ENCODE measurements around the gene ARHGAP29.

The ARHGAP29 gene

DNA sequence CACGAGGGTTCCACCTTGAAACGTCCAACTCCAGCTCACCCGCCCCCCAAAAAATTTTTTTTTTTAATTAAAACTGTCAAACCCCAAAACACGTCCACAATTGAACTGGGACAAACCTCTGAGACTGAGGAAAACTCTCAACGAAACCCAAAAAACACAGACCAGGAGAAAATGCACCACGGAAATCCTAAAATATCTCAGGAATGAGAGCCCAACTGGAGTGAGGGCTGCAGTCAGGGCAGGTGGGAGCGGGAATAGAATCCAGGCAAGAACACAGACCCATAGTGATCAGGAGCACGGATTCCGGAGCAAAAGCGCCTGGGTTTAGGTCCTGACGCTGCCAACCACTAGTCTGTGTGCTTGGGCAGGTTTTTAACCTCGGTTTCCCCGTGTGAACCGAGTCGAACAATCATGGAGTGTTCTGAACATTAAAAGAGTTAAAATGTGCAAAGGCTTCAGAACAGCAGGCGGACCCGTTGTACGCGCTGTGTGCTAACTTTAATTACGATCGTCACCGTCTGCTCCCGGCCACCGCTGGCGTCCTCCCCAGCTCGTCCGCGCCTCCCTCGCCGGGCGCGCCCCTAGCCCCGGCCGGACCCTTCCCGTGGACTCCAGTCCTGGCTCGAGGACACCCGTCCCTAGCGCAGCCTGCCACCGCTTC is 624 bp downstream of the ARHGAP29 start:
- no peak for DNase-seq (ENCODE audit: low spot score)
- in situ Hi-C loops (cut with MboI; ENCODE audit: low sequenced_read_pairs, unreplicated experiment), result no loop called here
- TF ChIP-seq, protein P1, sequence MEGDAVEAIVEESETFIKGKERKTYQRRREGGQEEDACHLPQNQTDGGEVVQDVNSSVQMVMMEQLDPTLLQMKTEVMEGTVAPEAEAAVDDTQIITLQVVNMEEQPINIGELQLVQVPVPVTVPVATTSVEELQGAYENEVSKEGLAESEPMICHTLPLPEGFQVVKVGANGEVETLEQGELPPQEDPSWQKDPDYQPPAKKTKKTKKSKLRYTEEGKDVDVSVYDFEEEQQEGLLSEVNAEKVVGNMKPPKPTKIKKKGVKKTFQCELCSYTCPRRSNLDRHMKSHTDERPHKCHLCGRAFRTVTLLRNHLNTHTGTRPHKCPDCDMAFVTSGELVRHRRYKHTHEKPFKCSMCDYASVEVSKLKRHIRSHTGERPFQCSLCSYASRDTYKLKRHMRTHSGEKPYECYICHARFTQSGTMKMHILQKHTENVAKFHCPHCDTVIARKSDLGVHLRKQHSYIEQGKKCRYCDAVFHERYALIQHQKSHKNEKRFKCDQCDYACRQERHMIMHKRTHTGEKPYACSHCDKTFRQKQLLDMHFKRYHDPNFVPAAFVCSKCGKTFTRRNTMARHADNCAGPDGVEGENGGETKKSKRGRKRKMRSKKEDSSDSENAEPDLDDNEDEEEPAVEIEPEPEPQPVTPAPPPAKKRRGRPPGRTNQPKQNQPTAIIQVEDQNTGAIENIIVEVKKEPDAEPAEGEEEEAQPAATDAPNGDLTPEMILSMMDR (IDR thresholded peaks at IDR 0.05; ENCODE audit: borderline replicate concordance, control extremely low read depth, extremely low read depth, insufficient read depth, missing control alignments), result no peak

DNA sequence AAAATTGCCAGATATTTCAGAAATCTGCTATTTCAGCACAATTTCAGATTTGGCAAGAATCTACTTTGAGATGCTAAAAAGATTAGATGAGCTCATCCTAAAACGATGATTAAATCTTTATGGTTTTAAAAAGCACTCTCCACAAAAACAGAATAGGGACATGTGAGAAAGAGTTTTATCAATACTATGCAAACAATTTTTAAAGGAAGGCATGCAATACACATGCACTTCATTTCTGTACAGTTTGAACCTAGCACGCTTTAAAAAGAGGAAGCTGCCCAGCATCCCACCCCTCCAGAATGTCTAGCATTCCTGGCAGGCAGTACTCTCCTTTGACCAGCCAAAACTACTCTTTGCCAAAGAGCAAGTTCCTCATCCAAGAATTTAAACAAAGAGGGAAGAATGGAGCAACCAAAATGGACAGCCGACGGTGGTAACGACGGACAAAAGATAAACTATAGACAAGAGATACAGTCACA is 1.3 kb downstream of the ARHGAP29 start:
- in situ Hi-C loops (cut with MboI; ENCODE audit: low sequenced_read_pairs, unreplicated experiment), result no loop called here
- no peak for DNase-seq (ENCODE audit: low spot score)
- TF ChIP-seq, protein P1 (IDR thresholded peaks at IDR 0.05; ENCODE audit: borderline replicate concordance, control extremely low read depth, extremely low read depth, insufficient read depth, missing control alignments), result no peak

DNA sequence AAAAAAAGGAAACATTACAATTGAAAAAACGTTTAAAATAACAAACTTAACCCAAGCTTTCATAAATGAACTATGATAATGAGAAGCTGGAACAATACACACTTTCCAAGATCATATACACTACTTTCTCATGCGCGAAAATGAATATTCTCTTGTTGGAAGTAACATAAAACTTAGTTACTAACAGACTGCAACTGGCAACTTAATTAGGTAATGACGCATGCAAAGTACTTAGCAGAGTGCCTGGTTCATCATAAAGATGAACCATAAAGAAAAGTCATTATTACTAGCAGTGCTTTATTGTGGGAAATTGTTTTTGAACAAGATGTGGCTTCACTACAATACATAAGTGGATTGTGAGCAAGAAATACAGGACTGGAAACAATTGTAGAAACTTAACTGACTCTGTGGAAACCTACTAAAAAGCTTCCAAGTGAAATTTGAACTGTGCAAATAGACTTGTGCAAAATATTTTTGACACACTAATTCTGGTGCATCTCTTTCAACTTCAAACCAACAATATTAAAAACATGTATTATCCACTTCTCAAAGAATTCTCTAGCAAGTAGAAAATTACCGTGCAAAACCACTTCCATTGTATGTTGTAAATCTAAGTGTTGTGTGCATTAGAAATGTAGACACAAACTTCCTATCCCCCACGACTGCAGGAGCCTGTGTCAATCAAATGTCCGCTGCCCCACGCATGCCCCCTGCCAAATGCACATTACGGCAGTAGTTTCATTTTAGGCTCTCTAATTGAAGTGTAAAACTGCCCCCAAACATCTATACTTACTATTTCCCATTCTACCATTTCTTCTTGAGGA is 2.0 kb downstream of the ARHGAP29 start:
- TF ChIP-seq, protein P1 (IDR thresholded peaks at IDR 0.05; ENCODE audit: borderline replicate concordance, control extremely low read depth, extremely low read depth, insufficient read depth, missing control alignments), result no peak
- no peak for DNase-seq (ENCODE audit: low spot score)
- in situ Hi-C loops (cut with MboI; ENCODE audit: low sequenced_read_pairs, unreplicated experiment), result no loop called here

DNA sequence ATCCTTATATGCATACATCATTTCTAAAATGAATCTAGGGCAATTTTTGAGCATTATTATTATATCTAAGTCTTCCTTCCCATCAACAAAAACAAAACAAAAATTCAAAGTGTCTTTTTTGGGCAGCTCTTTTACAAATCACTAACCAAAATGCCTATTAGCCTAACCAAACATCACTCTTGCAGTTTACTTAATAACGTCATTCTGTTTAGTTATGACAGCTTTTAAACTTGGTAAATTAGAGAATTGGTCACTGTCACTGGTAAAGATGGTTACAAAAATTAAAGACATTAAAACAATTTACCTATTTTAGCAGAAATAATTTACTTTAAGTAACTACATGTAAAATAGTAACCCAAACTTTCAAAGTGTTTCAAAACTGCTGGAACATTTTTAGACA is 2.8 kb downstream of the ARHGAP29 start:
- TF ChIP-seq, protein P1 (IDR thresholded peaks at IDR 0.05; ENCODE audit: borderline replicate concordance, control extremely low read depth, extremely low read depth, insufficient read depth, missing control alignments), result no peak
- no peak for DNase-seq (ENCODE audit: low spot score)

DNA sequence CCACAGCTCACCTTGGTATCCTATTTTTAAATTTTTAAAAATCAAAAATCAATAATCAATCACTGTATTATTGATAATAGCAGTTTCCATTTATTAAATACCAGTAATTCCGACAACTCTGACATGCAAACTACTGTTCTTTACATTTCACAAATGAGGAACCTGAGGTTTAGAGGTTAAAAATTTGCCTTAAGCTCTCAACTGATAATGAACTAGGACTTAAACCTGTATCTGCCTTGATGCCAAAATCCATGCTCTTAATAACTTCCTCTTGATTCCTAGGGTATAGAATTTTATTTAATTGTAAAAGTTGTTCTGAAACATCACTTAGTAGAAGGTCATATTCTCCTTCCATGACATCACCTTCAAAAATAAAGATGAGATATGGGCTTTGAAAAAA is 5.6 kb downstream of the ARHGAP29 start:
- no peak for DNase-seq (ENCODE audit: low spot score)
- in situ Hi-C loops (cut with MboI; ENCODE audit: low sequenced_read_pairs, unreplicated experiment), result no loop called here

More for the DNA sequence above, 2.8 kb downstream of the ARHGAP29 start:
- in situ Hi-C loops (cut with MboI; ENCODE audit: low sequenced_read_pairs, unreplicated experiment), result no loop called here

DNA sequence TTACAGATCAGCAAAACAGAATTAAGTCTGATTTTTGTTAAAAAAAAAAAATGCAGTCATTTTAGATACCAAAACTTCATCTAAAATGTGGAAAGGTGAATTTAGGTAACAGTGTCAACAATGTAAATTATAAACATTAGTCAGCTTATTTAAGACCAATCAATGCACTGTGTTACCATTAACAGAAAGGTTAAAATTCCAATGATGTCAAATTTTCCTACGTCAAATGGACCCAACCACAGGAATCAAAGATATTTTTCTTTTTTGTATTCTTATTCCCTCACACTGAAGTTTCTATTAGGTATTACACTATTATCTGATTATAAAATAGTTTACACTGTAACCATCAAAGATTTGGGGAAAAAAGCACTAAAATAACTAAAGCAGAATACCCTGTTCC is 6.5 kb downstream of the ARHGAP29 start:
- no peak for DNase-seq (ENCODE audit: low spot score)
- in situ Hi-C loops (cut with MboI; ENCODE audit: low sequenced_read_pairs, unreplicated experiment), result no loop called here
- TF ChIP-seq, protein P1 (IDR thresholded peaks at IDR 0.05; ENCODE audit: borderline replicate concordance, control extremely low read depth, extremely low read depth, insufficient read depth, missing control alignments), result no peak

More for the DNA sequence above, 5.6 kb downstream of the ARHGAP29 start:
- TF ChIP-seq, protein P1 (IDR thresholded peaks at IDR 0.05; ENCODE audit: borderline replicate concordance, control extremely low read depth, extremely low read depth, insufficient read depth, missing control alignments), result no peak
